GM19238 (cell line): ENCODE measurements around the gene BLNK.
"Not testable (repeated sequence)": the region's sequence is repeated elsewhere in the genome, so short reads cannot be mapped to it uniquely, and the experiment has no call there.

Source experiments
- DNase-seq: peaks from one replicate; pipeline ENCODE4 v3.0.0; 2011; ENCODE audit warnings: low spot score; ENCODE audit not compliant: insufficient read length

BLNK gene

DNA sequence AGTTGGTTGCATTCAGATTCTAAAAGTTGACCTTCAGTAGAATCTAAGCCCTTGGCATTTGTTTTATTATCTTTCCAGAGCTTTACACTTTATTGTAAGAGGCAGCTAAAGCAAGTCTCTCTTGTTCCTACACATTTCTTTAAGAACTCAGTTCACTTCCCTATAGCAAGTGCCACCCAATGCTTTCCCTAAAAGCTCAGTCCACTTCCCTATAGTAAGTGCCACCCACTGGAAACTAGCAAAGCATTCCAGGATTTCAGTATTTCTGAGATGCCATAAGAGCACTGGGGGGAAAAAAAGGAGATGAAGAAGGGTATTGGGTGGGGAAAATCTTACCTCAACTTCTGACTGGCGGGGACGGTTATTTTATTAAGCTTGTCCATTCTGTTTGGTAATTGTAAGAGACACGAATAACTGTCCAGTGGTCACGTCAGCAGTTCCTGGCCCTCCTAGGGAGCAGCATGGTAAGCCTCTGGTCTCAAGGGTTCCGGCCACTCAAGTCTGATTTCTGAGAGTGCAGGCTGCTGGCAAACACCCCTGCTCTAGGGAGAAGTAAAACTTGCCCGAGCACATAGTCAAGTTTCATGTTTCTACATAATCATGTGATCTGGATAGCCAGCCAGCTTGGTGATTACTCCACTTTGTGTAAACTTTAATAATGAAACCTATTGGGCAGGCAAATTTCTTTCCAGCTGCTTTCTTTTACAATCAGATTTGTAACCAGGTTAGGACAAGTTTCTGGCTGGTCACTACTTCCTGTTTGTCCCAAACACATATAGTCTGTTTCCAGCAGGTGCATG lies at the start of gene BLNK:
Gene BLNK, minus strand, starts transcription at position 554 of the 800 bp plus-strand sequence. Its CDS starts 171 bp downstream, at position 383.
- DNase-seq: peak; percentile 34

DNA sequence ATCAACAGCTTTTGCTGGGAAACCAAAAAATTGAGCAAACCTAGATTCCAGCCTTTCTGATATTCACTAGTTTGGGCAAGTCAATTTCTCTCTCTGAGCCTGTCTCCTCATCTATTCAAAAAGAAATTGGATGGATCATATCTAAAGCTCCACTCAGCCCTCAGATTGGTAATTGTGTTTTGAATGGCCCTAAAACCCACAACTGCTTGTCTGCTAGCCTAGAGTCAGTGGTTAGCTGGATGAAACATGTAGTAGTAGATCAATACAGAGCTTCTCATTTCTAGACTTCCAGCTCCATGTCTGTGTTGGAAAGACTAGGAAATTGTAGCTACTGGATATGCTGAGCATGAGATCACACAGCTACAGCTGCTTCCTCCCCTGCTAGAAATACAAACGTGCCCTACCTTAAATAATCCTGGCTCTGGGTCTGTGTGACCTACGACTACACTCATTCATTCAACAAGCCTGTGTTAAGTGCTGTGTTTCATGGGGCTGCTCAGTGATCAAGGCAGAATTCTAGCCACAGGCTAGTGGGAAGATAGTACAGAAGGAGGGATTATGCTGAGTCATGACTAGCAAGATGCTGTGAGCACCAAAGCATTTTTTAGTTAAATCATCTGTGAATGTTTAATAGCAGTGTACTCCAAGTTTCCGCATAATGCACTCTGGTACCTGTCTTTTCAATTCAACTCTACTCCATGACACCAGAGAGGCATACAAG lies 48.5 kb upstream of the BLNK start:
- no peak for DNase-seq

DNA sequence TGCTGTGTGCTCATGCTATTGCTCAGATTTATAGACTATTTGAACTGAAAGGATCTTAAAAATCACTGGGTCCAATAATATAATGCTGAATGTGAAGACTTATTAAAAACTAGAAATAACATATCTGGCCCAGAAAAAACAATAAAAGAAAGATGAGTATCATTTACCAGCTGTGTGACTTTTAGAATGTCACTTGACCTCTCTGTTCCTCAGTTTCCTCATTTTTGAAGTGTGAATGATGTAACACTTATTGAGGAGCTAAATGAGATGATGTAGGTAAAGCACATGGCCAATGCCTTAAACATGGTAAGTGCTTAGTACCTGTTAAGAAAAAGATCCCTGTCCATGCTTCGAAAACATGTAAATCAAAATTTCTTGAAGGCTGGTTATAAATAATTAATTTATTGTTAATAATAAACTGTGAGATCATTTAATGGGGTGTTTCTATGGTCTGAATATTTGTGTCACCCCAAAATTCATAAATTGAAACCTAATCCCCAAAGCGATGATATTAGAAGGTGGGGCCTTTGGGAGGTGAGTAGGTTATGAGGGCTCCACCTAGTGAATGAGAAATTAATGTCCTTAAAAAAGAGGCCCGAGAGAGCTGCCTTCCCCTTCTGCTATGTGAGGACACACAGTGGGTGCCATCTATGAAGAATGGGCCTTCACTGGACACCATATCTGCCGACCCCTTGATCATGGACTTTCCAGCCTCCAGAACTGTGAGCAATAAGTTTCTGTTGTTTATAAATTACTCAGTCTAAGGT lies 45.9 kb upstream of the BLNK start:
- no peak for DNase-seq

DNA sequence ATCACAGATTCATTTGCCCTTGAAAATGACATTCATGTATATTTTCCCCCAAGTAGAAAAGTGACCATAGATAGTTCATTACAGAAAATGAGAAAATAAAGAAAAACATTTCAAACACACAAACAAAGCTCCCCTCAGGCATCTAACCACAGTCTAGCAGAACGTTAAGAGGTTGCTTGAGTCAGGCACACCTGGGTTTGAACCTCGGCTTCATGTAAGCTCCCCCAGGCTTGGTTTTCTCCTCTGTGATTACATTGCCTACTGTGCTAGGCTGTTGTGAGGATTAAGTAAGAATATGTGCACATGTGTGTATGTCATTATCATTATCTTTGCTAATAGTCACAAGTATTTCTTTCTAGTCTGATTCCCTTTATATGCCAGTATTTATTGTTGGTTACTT lies 42.0 kb upstream of the BLNK start:
- no peak for DNase-seq

DNA sequence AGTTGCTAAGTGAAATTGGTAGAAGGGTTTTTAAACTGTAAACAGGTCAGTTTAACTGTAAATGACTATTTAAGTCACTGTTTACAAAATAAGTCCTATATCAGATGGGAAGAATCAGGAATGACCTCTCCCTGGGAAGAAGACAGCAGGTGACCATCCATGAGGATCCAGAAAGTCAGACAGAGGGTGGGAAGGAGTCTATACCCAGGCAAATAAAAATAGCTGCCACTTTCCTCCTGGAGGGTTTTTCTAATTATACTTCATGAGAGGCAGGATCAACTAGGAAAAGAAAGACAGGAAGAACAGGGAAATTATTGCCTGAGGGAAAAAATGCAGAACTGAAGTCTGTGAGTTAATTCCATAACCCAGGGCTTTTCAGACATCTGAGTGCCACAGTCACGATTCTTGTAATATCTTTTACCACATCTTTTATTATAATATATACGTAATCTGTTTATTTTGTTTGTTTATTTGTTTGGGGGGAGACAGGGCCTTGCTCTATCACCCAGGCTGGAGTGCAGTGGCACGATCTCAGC lies 39.9 kb upstream of the BLNK start:
- no peak for DNase-seq

DNA sequence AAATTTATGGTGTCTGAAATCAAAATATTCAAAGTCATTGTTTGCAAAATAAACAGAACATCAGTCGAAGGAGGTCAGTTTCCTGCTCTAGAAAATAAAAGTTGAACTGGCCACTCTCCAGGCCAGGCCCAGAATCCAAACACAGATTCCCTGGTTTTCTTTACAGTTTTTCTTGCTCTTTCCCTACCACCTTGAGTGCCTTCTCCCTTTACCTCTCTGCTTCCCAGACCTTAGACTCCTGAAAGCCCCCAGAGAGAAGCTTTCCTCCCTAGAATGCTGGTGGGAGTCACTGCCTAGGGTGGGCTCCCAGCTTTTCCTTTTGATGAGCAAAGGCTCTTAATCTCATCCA lies 38.9 kb upstream of the BLNK start:
- DNase-seq: no peak

DNA sequence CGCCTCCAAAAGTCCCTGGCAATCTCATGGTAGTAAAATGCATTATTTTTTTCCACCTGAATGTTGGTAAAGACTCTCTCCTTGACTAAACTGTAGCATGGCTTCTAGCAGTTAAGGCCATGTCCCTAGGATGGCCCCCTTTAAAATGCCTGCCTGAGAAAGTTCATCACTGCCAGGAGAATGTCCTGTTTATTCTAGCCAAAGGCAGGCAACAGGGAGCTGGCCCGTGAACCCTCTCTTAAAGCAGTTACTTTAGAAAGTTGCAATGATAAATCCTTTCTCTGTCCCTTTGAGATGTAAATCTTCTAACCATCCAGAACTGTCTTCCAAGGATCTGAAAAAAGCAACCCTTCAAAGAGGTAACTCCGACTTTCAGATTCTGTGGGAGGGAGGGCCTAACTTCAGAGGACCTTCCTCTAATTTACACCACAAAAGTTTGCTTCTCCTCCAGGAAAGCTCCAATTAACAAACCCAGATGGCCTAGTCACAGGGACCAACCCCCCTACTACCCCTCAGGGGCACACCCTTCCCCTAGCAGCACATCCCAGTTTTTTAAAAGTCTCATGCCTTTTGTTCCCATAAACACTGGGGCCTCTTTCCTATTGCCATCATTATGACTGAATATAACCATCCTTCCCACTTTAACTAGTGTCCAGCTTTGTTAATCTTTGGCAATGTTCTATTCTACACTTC lies 38.4 kb upstream of the BLNK start:
- DNase-seq: no peak

DNA sequence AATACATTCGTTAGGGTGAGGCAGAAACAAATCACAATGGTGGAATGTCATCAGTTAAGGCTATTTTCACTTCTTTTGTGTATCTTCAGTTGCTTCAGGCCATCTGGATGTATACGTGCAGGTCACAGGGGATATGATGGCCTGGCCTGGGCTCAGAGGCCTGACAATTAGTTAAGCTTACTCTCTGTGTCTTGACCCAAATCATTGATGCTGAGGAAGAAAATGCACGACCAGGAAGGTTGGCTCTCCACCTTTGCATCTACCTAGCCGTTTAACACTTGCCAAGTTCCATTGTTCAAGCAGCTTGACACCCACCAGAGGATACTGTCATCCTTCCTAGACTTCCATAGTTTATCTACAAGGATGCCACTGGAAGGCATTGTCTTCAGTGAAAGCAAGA lies 37.5 kb upstream of the BLNK start:
- DNase-seq: not testable (repeated sequence)

DNA sequence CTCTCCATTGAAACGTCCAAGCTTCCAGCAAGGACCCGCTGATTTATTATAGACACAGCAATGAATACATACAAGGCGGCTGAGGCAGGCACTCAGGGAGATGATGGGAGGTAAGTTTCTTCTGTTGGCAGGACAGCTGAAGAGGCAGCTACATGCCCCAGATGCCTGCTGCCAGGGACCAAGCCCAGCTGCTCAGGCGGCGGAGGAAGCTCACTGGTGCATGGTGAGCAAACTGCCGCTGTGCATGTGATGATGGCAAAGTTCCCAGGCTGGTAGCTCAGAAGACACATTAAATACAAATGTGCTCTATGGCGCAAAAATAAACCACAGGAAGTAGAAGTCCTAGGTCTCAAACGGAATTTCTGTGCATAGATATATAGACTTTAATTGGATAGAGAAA lies 35.1 kb upstream of the BLNK start:
- no peak for DNase-seq

DNA sequence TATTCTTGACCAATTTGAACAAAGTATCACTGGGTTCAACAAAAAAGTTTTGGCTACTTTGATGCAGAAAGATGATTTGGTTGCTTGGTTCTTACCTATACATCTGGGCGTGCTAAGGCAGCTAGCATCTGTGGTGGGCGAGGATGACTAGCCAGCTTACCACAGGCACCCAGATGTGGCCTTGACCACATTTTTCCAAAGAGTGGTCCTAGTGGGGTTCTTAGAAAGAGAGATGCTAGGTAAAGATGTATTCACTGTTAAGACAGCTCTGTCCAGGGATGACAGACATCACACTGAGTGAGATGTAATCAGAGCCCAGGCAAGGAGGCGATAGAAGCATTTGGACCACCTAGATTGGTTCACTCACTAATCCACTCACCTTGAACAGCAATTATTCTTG lies 33.6 kb upstream of the BLNK start:
- DNase-seq: no peak

DNA sequence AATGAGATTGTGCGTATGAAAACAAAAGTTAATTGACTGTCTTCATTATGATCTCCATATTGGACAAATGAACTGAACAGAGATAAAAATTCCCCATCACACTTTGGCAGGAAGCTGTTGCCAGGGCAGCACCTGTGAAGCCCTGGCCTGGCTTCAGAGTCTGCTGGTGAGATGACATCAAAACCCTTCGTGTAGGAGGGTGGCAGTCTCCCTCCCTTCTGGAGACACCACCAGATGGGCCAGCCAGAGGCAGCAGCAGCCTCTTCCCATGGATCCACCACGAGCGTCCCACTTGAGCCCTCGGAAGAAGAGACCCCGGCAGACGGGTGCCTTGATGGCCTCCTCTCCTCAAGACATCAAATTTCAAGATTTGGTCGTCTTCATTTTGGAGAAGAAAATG lies 32.9 kb upstream of the BLNK start, which contains the start of gene DNTT:
Gene DNTT, plus strand, starts transcription at position 205 of the 400 bp plus-strand sequence. Its CDS starts 64 bp downstream, at position 269.
- no peak for DNase-seq

DNA sequence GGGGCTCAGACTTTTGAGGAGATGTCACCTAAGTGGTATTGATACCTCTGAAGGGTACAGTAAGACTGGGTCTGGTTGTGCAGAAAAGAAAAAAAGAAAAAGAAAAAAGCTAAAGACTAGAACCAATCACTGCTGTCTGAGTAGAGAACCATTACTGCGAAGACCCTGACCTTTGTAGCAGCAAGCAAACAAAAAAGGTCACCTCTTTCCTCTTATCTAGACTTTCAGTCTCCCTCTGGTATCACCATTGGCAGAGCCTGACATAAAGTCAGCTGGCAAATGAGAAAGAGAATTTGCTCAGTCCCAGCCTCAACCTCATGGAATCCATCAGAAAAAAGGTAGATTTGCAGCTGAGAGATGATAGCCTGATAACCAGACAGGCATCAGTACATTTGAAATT lies 30.2 kb upstream of the BLNK start:
- no peak for DNase-seq

DNA sequence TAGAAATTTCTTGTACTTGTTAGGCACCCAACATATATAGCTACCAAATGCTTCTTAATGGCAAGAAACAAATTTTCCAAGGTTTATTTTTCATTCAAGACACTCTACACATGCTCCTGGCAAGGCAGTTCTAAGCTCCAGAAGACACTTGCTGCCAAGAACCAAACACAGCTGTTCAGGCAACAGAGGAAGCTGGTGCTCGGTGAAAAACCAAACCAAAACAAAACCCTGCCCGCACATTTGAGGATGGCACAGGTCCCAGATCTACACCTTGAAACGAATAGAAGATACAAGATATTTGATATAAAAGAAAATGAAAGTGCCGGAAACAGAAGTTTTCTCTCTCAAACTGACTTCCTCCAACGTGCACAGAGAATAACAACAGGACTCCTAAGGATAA lies 28.0 kb upstream of the BLNK start:
- DNase-seq: no peak

DNA sequence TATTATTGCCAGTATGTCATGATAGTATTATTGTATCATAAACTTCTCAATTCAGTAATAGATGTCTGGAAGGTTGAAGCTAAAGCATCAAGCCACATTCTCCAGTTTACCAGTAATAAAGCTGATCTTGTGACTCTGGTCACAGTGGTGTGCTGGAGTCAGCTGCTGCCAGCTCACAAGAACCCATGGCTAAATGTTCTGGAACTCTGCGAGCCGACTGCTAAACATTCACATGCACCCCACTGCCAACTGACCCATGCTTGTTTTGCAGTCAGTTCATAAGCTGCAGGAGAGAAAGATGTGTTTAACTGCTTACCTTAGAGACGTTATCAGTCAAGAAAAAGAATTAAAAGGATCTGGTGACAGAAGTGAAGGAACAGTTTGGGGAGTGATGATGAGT lies 27.0 kb upstream of the BLNK start:
- DNase-seq: no peak

DNA sequence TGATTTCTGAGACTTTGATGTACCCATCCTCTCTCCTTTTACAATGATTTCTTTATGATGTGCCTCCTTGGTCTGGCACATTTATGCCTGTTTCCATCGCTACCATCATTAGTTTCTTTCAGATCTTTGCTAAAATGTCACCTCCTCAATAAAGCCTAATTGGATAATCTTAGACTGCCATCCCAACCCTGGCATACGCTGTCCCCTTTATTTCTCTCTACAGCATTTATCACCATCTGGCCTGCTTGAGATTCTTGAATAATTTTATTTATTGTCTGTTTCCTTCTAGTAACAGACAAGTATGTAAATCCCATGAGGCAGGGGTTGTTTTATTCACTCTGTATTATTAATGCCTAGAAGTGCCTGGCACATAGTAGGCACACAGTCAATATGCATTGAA lies 26.1 kb upstream of the BLNK start:
- DNase-seq: no peak

DNA sequence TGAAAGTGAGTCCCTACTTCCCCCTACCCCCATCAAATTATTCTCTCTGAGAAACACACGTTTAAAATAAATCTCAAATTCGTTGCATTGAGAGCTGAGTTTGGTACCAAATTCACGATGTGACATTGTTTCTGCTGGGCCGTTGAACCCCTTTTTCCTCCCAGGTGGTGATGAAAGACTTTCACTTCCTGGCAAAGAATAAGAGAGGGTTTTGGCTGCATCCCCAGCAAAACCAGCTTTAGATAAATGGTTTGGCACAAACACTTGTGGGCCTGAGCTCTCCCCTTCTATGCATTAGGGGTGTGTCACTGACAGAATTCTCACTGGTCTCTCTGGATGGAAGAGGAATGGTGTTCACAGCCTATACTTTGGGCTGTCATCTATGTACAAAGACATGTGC lies 24.1 kb upstream of the BLNK start:
- no peak for DNase-seq

DNA sequence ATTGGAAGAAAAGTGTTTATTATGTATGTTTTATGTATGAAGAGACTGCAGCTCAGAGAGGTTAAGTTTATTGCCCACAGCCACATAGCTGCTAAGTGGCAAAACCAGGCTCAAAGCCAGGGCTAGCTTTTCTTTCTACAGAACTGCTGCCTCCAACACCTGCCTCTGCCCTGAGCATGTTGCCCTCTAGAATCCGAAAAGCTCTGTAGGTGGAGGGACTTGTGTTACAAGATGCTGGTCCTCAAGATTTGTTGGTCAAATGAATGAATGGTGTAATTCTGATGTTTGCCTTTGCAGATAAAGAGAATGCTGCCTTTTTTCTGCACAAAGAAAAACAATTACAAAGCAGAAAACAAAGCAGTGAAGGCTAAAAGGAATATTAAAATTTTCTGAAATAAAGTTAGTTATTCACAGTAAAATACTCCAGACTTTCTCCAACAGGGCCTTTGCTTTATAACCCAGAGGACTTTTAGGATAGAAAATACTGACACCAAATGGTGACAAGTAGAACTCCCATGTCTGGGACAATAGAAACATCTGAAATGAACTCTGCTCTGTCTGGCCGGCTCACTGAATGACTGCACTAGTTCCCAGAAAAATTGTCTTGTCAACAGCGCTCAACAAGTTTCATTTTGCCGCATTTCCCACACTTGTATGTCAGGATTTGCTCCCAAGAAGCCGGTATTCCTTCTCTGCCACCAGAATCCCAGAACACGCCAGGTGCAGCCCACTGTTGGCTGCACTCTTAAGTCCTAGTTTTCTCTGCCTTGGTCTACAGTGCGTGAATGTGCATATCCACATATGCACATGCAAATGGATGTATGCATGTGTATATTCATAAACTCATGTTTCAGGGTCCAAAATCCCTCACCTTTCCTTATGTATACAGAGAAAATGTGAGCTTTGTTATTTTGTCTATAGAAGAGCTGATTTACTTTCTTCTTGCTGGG lies 21.9 kb upstream of the BLNK start:
- no peak for DNase-seq

DNA sequence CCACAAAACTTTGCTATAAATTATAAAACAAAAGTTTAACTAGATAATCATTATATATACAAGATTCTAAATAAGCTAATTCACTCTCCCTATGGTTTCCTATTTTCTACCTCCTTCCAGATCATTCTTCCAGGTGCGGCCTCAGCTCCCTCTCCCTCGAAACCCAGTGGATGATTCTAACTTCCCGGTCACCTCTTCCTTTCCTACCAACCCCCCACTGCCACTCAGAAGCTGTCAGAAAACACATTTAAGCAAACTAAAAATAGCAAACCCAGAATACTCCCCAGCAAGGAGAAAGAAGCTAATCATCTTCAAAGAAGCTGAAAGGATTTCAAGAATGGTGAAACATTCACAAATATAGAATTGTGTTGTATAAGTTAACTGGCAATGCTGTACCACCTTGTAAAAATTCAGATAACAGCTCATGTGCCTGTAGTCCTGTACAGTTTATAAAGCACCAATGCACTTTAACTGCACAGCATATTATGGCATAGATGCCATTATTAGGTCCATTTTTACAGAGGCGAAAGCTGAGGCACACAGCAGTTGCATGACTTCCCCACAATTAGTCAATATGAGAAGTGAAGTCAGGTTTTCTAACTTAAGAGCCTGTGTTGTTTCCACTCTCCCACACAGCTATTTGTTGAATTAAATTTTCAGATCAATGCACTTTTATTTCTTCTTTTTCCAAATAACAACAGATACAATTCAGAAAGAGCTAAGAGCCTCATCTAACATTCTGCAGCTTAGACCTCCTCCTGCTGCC lies 19.2 kb upstream of the BLNK start:
- DNase-seq: no peak

DNA sequence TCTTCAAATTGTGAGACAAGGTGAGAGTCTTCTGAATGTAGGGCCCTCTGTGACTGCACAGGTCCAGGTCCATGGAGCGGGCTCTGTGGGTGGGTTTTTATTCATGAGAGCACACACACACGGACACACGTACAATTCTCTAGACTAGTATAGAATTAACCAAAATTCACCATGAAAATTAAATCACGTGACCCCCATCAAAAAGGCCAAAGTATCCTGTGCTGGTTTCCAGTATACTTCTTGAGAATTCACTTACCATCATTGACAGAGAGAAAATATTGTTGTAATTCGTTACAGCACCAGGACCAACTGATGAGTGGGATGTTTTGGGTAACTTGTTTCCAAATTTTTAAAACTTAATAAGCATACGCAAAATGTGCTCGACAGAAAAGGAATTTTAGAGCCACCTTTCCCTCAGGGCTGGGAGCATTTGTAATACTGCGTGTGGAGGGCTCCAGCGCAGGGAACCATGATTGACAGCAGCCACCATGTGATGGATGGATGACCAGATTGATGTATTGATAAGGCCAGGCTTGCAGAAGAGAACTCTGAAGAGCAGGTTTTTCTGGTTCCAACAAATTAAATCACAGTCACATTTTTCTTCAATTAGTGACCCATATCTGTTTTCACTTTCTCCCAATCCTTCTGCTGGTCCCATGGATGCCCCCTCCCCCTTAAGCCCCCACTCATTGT lies 18.0 kb upstream of the BLNK start:
- DNase-seq: no peak
